ENCODE results near the gene SF3B1.

The SF3B1 gene

DNA sequence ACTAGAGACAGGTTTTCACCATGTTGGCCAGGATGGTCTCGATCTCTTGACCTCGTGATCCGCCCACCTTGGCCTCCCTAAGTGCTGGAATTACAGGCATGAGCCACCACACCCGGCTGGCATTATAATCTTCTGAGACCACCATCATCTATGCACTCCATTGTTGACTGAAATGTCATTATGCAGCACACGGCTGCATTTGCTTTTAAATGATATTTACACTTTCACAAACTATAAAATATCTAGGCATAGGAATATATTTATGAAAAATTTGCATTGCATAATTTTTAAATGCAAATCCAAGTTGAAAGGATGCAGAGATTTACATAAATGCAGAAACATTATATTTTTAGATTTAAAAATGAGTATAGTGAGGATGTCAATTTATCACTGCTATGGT is 94.2 kb downstream of the SF3B1 start:
- DNase-seq (ENCODE audit: low spot score), result no peak

Data from COLO829 (cell line).